GM19043 (cell line): ENCODE measurements around the gene TUBA1A.
"Not testable (repeated sequence)": the region's sequence is repeated elsewhere in the genome, so short reads cannot be mapped to it uniquely, and the experiment has no call there.

Experiments used
- ATAC-seq: cut with Tn5 transposase; IDR thresholded peaks from one replicate; pipeline ENCODE4 v1.9.1; 2021; ENCODE audit warnings: low read depth; ENCODE audit not compliant: unreplicated experiment

TUBA1A gene

GRCh38 chr12:49201595-49202295, 12.9 kb upstream of the TUBA1A start:
- no peak for ATAC-seq

DNA sequence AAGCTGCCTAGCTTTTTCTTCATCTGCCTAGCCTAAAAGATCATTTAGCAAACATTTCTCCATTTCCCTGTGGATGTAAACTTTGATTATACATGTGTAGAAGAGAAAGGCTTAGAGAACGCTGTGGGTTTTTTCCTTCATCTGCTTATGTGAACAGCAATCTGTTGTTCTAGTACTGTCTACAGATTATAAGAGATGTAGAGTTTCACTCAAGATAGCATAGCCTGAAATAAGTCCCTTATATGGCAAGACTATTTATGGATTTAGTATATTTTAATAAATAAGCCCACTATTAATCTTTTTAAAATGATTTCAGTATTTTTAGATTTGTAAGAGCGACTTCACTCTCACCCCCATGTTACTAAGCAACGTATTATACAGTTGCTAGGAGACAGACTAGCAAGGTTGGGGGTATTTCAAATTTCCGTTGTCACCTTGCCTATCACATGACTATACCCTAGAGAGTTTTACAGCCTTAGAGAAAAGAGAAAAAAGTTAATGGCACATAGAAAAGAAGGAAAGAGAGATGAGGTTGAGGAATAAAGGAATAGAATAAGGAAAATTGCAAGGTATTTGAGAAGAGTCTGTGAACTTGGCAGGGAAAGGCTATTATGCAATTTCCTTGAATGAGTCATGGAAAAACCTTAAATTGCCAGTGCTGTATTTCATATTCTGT, 12.2 kb upstream of the TUBA1A start:
- no peak for ATAC-seq

DNA sequence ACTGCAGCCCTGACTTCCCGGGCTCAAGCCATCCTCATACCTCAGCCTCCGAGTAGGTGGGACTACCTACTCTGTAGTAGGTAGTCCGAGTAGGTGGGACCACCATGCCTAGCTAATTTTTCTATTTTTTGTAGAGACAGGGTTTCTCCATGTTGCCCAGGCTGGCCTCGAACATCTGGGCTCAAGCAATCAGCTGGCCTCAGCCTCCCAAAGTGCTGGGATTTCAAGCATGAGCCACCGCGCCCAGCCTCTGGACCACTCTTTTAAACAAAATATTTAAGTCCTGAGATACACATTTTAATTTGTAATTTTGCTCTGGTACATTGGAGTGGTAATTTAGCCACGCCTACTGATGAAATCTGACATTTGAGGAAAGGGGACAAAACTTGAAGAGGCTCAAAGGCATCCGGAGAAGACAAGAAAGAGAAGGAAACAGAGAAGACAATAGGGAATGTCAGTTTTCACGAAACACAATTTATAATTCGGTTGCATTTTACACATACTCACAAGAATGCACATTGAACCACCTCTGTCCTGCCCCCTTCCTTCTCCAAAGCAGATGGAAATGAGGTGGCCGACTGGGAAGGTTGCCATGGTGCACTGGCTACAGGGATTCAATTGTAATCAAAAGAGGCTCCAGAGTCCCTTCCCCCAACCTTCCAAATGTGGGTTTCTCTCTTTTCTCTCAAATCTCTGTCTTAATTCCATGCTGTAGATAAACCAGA, 9.7 kb upstream of the TUBA1A start:
- no peak for ATAC-seq

- no peak for ATAC-seq
These were observed 8.4 kb upstream of the TUBA1A start for GRCh38 chr12:49197256-49197655.

DNA sequence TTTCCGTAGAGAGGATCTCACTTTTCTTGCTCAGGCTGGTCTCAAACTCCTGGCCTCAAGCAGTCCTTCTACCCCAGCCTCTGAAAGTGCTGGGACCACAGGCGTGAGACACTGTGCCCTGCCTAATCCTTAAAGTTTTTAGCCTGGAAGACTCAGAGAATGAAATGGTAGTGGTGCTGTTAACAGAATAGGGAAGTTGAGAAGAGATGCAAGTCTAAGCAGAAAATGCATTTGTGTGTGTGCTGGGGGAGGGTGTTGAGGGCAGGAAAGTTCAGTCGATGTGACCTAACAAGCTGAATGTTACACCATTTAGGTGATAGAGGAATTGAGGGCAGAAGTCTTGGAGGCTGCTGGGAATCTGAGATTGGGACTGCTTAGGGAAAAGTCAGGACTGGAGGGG, 6.9 kb upstream of the TUBA1A start:
- ATAC-seq, result no peak

DNA sequence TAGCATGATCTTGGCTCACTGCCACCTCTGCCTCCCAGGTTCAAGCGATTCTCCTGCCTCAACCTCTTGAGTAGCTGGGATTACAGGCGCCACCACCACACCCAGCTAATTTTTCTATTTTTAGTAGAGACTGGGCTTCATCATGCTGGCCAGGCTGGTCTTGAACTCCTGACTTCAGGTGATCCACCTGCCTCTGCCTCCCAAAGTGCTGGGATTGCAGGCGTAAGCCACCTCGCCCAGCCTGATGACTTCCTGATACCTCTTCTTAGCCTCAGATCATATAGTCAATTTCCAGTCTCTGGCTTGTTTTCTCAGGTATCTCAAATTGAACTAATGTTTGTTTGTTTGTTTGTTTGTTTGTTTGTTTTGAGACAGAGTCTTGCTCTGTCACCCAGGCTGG, 4.9 kb upstream of the TUBA1A start:
- ATAC-seq, result not testable (repeated sequence)

- ATAC-seq, result not testable (repeated sequence)
These were observed 2.6 kb upstream of the TUBA1A start for GRCh38 chr12:49191498-49191897.

GRCh38 chr12:49190974-49191373, 2.1 kb upstream of the TUBA1A start:
- no peak for ATAC-seq

- ATAC-seq, result no peak
These were observed 1.1 kb upstream of the TUBA1A start for GRCh38 chr12:49189731-49190716.

DNA sequence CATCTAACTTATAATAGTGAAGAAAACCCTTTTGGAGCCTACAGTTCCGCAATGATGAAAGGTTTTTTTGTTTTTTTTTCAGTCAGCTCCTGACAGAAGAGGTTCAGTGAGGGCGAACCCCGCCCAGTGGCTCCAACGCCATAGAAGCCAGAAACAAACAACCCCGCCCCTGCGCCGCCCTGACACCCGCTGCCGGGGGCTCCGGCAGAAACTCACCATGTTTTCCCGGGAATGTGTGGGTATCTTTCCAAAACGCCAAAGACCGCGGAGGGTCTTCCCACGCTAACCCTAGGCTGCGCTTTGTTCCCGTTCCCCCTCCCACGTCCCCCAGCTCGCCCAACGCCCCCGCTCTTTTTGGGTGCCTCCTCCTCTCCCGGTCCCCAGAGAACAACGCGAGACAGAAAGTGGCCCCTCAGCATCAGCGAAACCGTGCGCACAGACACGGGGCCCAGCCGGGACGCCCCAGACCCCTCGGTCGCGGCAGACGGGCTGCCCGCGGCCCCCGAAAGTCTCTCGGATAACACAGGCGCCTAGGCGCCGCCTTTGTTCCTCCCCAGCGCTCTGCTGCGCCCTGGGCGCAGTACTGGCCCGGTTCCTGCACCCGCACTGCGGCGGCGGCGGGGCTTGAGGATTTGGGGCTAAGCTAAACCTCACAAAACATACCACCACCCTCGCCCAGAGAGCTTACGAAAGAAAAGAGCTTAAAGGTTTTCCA, 522 bp downstream of the TUBA1A start:
- peak; percentile 37 for ATAC-seq

DNA sequence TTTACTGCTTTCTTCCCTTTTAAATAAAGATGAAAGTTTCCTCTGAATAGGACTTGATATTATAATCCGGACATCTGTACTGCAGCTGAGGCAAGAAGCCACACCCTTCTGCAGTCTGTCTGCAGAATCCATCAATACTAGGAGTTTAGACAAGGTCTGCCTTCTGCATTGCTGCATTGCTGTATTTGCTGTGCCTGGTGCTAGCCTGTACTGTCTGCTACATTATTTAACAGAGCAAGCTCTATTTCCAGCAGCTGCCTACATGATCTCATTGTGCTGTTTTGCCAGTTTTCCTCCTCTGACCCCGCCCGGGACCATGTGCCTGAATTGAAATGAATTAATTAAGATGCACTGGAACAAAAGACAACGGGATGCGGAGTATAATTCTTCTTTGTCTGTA, 1.7 kb downstream of the TUBA1A start:
- no peak for ATAC-seq

DNA sequence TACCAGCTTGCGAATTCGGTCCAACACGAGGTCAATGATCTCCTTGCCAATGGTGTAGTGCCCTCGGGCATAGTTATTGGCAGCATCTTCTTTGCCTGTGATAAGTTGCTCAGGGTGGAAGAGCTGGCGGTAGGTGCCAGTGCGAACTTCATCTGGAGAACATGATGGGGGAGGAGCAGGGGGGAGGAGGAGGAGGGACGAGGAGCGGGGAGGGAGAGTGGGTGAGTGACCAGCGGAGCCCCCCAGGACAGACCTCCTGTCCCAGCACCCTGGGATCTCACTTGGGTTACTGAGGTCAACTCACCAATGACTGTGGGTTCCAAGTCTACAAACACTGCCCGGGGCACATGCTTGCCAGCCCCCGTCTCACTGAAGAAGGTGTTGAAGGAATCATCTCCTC, 2.6 kb downstream of the TUBA1A start:
- ATAC-seq, result not testable (repeated sequence)

DNA sequence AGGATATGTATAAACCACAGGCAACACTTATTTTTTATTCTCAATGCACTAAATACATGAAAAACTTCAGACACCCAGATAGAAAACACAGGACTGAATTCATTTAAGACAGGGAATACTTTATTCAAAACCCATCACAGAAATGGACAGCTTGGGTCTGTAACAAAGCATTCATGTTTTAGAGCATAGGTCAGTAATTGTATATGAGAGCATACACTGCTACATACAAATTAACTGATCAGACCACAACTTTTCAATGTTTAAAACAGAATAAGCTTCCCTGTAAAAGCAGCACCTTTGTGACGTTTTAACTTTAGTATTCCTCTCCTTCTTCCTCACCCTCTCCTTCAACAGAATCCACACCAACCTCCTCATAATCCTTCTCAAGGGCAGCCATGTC, 4.2 kb downstream of the TUBA1A start:
- not testable (repeated sequence) for ATAC-seq

- not testable (repeated sequence) for ATAC-seq
These were observed 5.5 kb downstream of the TUBA1A start for GRCh38 chr12:49183214-49183950.

- ATAC-seq, result no peak
These were observed 14.7 kb downstream of the TUBA1A start for GRCh38 chr12:49174218-49174617.

- ATAC-seq, result no peak
These were observed 18.0 kb downstream of the TUBA1A start for GRCh38 chr12:49170924-49171323.

DNA sequence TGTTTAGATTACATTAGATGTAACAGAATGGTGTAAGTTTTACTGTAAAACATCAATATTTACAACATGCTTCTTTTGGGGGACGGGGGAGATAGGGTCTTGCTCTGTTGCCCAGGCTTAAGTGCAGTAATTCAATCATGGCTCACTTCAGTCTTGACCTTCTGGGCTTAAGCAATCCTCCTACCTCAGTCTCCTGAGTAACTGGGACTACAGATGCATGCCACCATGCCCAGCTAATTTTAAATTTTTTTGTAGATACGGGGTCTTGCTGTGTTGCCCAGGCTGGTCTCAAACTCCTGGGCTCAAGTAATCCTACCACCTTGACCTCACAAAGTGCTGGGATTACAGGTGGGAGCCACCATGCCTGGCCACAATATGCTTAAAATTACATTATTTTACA, 23.8 kb downstream of the TUBA1A start:
- ATAC-seq, result no peak

DNA sequence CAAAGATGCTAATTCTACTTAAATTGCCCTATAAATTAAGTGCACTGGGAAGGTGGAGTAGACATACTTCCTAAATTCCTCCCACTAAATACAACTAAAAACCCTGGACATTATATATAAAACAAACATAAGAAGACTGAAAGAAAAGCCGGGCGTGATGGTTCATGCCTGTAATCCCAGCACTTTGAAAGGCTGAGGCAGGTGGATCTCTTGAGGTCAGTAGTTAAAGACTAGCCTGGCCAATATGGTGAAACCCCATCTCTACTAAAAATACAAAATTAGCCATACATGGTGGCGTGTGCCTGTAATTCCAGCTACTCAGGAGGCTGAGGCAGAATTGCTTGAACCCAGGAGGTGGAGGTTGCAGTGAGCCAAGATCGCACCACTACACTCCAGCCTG, 27.0 kb downstream of the TUBA1A start:
- not testable (repeated sequence) for ATAC-seq

DNA sequence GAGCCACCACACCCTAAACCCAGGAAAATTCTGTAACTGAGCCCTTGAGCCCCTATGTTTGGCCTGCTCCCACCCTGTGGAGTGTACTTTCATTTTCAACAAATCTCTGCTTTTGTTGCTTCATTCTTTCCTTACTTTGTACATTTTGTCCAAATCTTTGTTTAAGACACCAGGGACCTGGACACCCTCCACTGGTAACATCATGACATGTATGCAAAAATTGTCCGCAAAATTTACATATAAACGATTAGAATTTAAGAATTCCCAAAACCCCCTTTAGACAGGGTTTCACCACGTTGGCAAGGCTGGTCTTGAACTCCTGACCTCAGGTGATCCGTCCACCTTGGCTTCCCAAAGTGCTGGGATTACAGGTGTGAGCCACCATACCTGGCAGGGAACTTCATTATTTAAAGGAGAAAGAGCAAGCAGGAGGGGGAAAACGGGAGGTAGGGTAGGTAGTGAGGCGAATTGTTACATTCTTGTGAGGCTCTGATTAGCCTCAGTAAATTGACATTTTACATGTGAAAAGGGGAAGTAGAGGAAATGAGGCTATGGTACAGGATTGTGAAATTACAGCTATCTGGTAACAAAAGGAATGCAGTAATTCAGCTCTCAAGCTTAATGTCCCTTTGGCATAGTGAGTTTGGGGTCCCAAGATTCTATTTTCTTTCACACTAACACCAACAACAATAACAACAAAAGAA, 27.6 kb downstream of the TUBA1A start:
- ATAC-seq, result no peak
